ENCODE results near the gene TRPC1.
A peak's percentile ranks its signal among the peaks of the same experiment; 100 is the strongest.

Gene TRPC1

GRCh38 chr3:142768338-142768737 lies 44.5 kb downstream of the TRPC1 start:
- no peak for DNase-seq

- DNase-seq: no peak
These were observed 54.1 kb downstream of the TRPC1 start for GRCh38 chr3:142777927-142778326.

GRCh38 chr3:142778541-142778940 lies 54.7 kb downstream of the TRPC1 start:
- no peak for DNase-seq

GRCh38 chr3:142779591-142779990 lies 55.8 kb downstream of the TRPC1 start:
- no peak for DNase-seq

- DNase-seq: no peak
These were observed 58.8 kb downstream of the TRPC1 start for GRCh38 chr3:142782616-142783015.

GRCh38 chr3:142784228-142784627 lies 60.4 kb downstream of the TRPC1 start:
- DNase-seq: no peak

- DNase-seq: no peak
These were observed 62.2 kb downstream of the TRPC1 start for GRCh38 chr3:142785996-142786395.

GRCh38 chr3:142787719-142788118 lies 63.9 kb downstream of the TRPC1 start:
- no peak for DNase-seq

GRCh38 chr3:142794508-142794907 lies 70.7 kb downstream of the TRPC1 start:
- DNase-seq: no peak

- DNase-seq: no peak
These were observed 71.5 kb downstream of the TRPC1 start for GRCh38 chr3:142795332-142795731.

- DNase-seq: no peak
These were observed 73.0 kb downstream of the TRPC1 start for GRCh38 chr3:142796823-142797222.

- no peak for DNase-seq
These were observed 77.9 kb downstream of the TRPC1 start for GRCh38 chr3:142801746-142802145.

GRCh38 chr3:142802891-142803290 lies 79.1 kb downstream of the TRPC1 start:
- no peak for DNase-seq

GRCh38 chr3:142808103-142808917 lies 84.5 kb downstream of the TRPC1 start:
- no peak for DNase-seq

- no peak for DNase-seq
These were observed 85.4 kb downstream of the TRPC1 start for GRCh38 chr3:142809259-142809658.

- DNase-seq: no peak
These were observed 92.0 kb downstream of the TRPC1 start for GRCh38 chr3:142815803-142816202.

GRCh38 chr3:142817356-142817755 lies 93.5 kb downstream of the TRPC1 start:
- DNase-seq: no peak

- DNase-seq: no peak
These were observed 94.1 kb downstream of the TRPC1 start for GRCh38 chr3:142817897-142818296.

- no peak for DNase-seq
These were observed 94.8 kb downstream of the TRPC1 start for GRCh38 chr3:142818651-142819050.

GRCh38 chr3:142819179-142819578 lies 95.3 kb downstream of the TRPC1 start:
- DNase-seq: no peak

GRCh38 chr3:142828703-142829305 lies 105.0 kb downstream of the TRPC1 start:
- peak; percentile 68 for DNase-seq

GRCh38 chr3:142837526-142837925 lies 113.7 kb downstream of the TRPC1 start:
- DNase-seq: no peak

GRCh38 chr3:142839831-142840230 lies 116.0 kb downstream of the TRPC1 start:
- DNase-seq: no peak

- no peak for DNase-seq
These were observed 120.6 kb downstream of the TRPC1 start for GRCh38 chr3:142844339-142844977.

Data from activated CD4-positive, CD25-positive, alpha-beta regulatory T cell treated with anti-CD3 and anti-CD28 coated beads, Interleukin-2, amount 50 U/mL, for 72 hours (primary cell).